ENCODE measurements around the gene POC1B.

Gene POC1B

GRCh38 chr12:89494411-89495231, 31.2 kb downstream of the POC1B start:
- DNase-seq: no peak

GRCh38 chr12:89493670-89494302, 32.1 kb downstream of the POC1B start:
- DNase-seq: no peak

- DNase-seq: no peak
Measured at GRCh38 chr12:89492883-89493282, 33.0 kb downstream of the POC1B start.

GRCh38 chr12:89490922-89491321, 34.9 kb downstream of the POC1B start:
- no peak for DNase-seq

- DNase-seq: no peak
Measured at GRCh38 chr12:89486264-89486663, 39.6 kb downstream of the POC1B start.

GRCh38 chr12:89484470-89484869, 41.4 kb downstream of the POC1B start:
- no peak for DNase-seq

GRCh38 chr12:89481213-89481914, 44.5 kb downstream of the POC1B start:
- DNase-seq: no peak

GRCh38 chr12:89479982-89480381, 45.9 kb downstream of the POC1B start:
- DNase-seq: no peak

GRCh38 chr12:89477633-89478279, 48.1 kb downstream of the POC1B start:
- DNase-seq: no peak

GRCh38 chr12:89476904-89477595, 48.8 kb downstream of the POC1B start:
- DNase-seq: no peak

- no peak for DNase-seq
Measured at GRCh38 chr12:89476232-89476631, 49.6 kb downstream of the POC1B start.

GRCh38 chr12:89475203-89475990, 50.5 kb downstream of the POC1B start:
- DNase-seq: no peak

- no peak for DNase-seq
Measured at GRCh38 chr12:89474615-89475014, 51.2 kb downstream of the POC1B start.

- DNase-seq: no peak
Measured at GRCh38 chr12:89472508-89472907, 53.3 kb downstream of the POC1B start.

GRCh38 chr12:89470741-89471509, 54.9 kb downstream of the POC1B start:
- no peak for DNase-seq

GRCh38 chr12:89469361-89469760, 56.5 kb downstream of the POC1B start:
- DNase-seq: peak; percentile 32

- DNase-seq: peak; percentile 11
Measured at GRCh38 chr12:89468648-89469326, 57.1 kb downstream of the POC1B start.

- DNase-seq: no peak
Measured at GRCh38 chr12:89468017-89468416, 57.8 kb downstream of the POC1B start.

- no peak for DNase-seq
Measured at GRCh38 chr12:89464974-89465592, 60.8 kb downstream of the POC1B start.

All from CD4-positive, alpha-beta T cell treated with Interleukin-6 for 4 hours (primary cell).